H9 (cell line): ENCODE results near the gene ACADS. TPM values are rescaled to one million over a fixed set of nuclear protein-coding genes. Genes with fewer than 3 reads are reported as not detected.

ENCODE experiments used
- DNase-seq: peaks from one replicate; pipeline ENCODE4 v3.0.0-alpha.2; 2017
- H2AFZ ChIP-seq: one replicate; pipeline ENCODE4 v1.6.1; 2013; ENCODE audit warnings: mild to moderate bottlenecking, low read length, control low read depth, moderate library complexity
- H2AK5ac ChIP-seq: 2 replicates; pipeline ENCODE4 v1.6.1; 2013; ENCODE audit warnings: low read length, control low read depth, mixed read lengths; ENCODE audit not compliant: insufficient read length
- H2BK120ac ChIP-seq: one replicate; pipeline ENCODE4 v1.6.1; 2013; ENCODE audit warnings: low read depth, mild to moderate bottlenecking, low read length, control low read depth, inconsistent platforms; ENCODE audit not compliant: poor library complexity, severe bottlenecking
- H2BK12ac ChIP-seq: 2 replicates; pipeline ENCODE4 v1.6.1; 2013; ENCODE audit warnings: low read length, control low read depth, mixed read lengths, low read depth; ENCODE audit not compliant: insufficient read length
- H2BK15ac ChIP-seq: 2 replicates; pipeline ENCODE4 v1.6.1; 2013; ENCODE audit warnings: low read depth, low read length, control low read depth
- H2BK20ac ChIP-seq: one replicate; pipeline ENCODE4 v1.6.1; 2013; ENCODE audit warnings: low read depth, mild to moderate bottlenecking, low read length, control low read depth, inconsistent platforms; ENCODE audit not compliant: poor library complexity, severe bottlenecking
- H2BK5ac ChIP-seq: 2 replicates; pipeline ENCODE4 v1.6.1; 2013; ENCODE audit warnings: low read length, control low read depth, mixed read lengths; ENCODE audit not compliant: insufficient read length
- H3K14ac ChIP-seq: 2 replicates; pipeline ENCODE4 v1.6.1; 2013; ENCODE audit warnings: low read length, control low read depth; ENCODE audit not compliant: insufficient read depth
- H3K18ac ChIP-seq: 2 replicates; pipeline ENCODE4 v1.6.1; 2013; ENCODE audit warnings: low read depth, mild to moderate bottlenecking, mixed read lengths, low read length, control low read depth; ENCODE audit not compliant: insufficient read length
- H3K23ac ChIP-seq: 2 replicates; pipeline ENCODE4 v1.6.1; 2013; ENCODE audit warnings: low read length, control low read depth, mixed read lengths, low read depth; ENCODE audit not compliant: insufficient read length
- H3K23me2 ChIP-seq: 2 replicates; pipeline ENCODE4 v1.6.1; 2013; ENCODE audit warnings: low read depth, mild to moderate bottlenecking, mixed read lengths, low read length, control low read depth; ENCODE audit not compliant: insufficient read length, poor library complexity, severe bottlenecking
- H3K27ac ChIP-seq: 2 replicates; pipeline ENCODE4 v1.5.1; 2013; ENCODE audit warnings: low read length, control low read depth, mixed read lengths, low read depth; ENCODE audit not compliant: insufficient read length
- H3K27me3 ChIP-seq: 2 replicates; pipeline ENCODE4 v1.6.1; 2013; ENCODE audit warnings: low read length, control low read depth, inconsistent platforms; ENCODE audit not compliant: insufficient read depth
- H3K4ac ChIP-seq: 2 replicates; pipeline ENCODE4 v1.6.1; 2013; ENCODE audit warnings: low read depth, mild to moderate bottlenecking, control low read depth, inconsistent platforms, low read length, moderate library complexity
- H3K4me1 ChIP-seq: 2 replicates; pipeline ENCODE4 v1.6.1; 2013; ENCODE audit warnings: low read length, control low read depth, inconsistent platforms; ENCODE audit not compliant: insufficient read depth
- H3K4me2 ChIP-seq: 2 replicates; pipeline ENCODE4 v1.6.1; 2013; ENCODE audit warnings: low read length, control low read depth, mixed read lengths; ENCODE audit not compliant: insufficient read length, insufficient read depth
- H3K56ac ChIP-seq: 2 replicates; pipeline ENCODE4 v1.6.1; 2013; ENCODE audit warnings: low read depth, mild to moderate bottlenecking, mixed read lengths, low read length, control low read depth; ENCODE audit not compliant: insufficient read length
- H3K79me1 ChIP-seq: 2 replicates; pipeline ENCODE4 v1.6.1; 2013; ENCODE audit warnings: low read depth, mild to moderate bottlenecking, moderate library complexity, low read length, control low read depth, inconsistent platforms; ENCODE audit not compliant: insufficient read depth, poor library complexity, severe bottlenecking
- H3K79me2 ChIP-seq: 2 replicates; pipeline ENCODE4 v1.6.1; 2013; ENCODE audit warnings: low read length, control low read depth, inconsistent platforms; ENCODE audit not compliant: insufficient read depth
- H3K9ac ChIP-seq: 2 replicates; pipeline ENCODE4 v1.6.1; 2013; ENCODE audit warnings: low read length, control low read depth, mixed read lengths; ENCODE audit not compliant: insufficient read length; ENCODE audit errors: extremely low read depth
- H3K9me3 ChIP-seq: one replicate; pipeline ENCODE4 v1.6.1; 2013; ENCODE audit warnings: low read depth, low read length, inconsistent platforms; ENCODE audit not compliant: control insufficient read depth
- H3T11ph ChIP-seq: one replicate; pipeline ENCODE4 v1.6.1; 2013; ENCODE audit warnings: mild to moderate bottlenecking, low read length, control low read depth, inconsistent platforms
- H4K20me1 ChIP-seq: one replicate; pipeline ENCODE4 v1.6.1; 2013; ENCODE audit not compliant: control insufficient read depth, insufficient read length, insufficient read depth
- H4K5ac ChIP-seq: 2 replicates; pipeline ENCODE4 v1.6.1; 2013; ENCODE audit warnings: low read depth, mild to moderate bottlenecking, mixed read lengths, low read length, control low read depth; ENCODE audit not compliant: insufficient read length
- H4K8ac ChIP-seq: replicated peaks from 2 replicates; pipeline ENCODE4 v1.6.1; 2013; ENCODE audit warnings: low read length, control low read depth, mixed read lengths, low read depth; ENCODE audit not compliant: insufficient read length
- H4K91ac ChIP-seq: 2 replicates; pipeline ENCODE4 v1.6.1; 2013; ENCODE audit warnings: low read depth, mild to moderate bottlenecking, moderate library complexity, mixed read lengths, low read length, control low read depth; ENCODE audit not compliant: insufficient read length
- H3K27ac Mint-ChIP-seq, 3 experiments: 2 replicates in 2 of 3; 3 replicates in 1 of 3; pipeline ENCODE4 v1.8.0; 2020 to 2021; ENCODE audit warnings: mixed read lengths in 3 of 3, mild to moderate bottlenecking in 1 of 3, moderate library complexity in 1 of 3
- H3K27me3 Mint-ChIP-seq: 2 replicates; pipeline ENCODE4 v1.8.0; 2021; ENCODE audit warnings: low read depth, mild to moderate bottlenecking, moderate library complexity, mixed read lengths
- H3K36me3 Mint-ChIP-seq, 3 experiments: 2 replicates in 2 of 3; 3 replicates in 1 of 3; pipeline ENCODE4 v1.8.0; 2020 to 2021; ENCODE audit warnings: low read depth in 3 of 3, mixed read lengths in 3 of 3; ENCODE audit not compliant: insufficient read depth in 1 of 3
- H3K4me1 Mint-ChIP-seq, 2 experiments: 2 replicates each; pipeline ENCODE4 v1.8.0; 2020; ENCODE audit warnings: mixed read lengths in 2 of 2
- H3K4me3 Mint-ChIP-seq, 2 experiments: 2 replicates in 1 of 2; 3 replicates in 1 of 2; pipeline ENCODE4 v1.8.0; 2020 to 2021; ENCODE audit warnings: mild to moderate bottlenecking in 2 of 2, mixed read lengths in 2 of 2, moderate library complexity in 1 of 2
- H3K9me3 Mint-ChIP-seq, 2 experiments: 2 replicates in 1 of 2; 3 replicates in 1 of 2; pipeline ENCODE4 v1.8.0; 2020; ENCODE audit warnings: mild to moderate bottlenecking in 2 of 2, mixed read lengths in 2 of 2, moderate library complexity in 1 of 2
- CTCF ChIP-seq: fragments of 200-600 bp; sonication (generic); conservative IDR thresholded peaks from 3 replicates; pipeline ENCODE4 v1.8.0; 2021; ENCODE audit warnings: antibody characterized with exemption, mild to moderate bottlenecking
- WGBS: extraction: QIAGEN DNeasy Blood & Tissue Kit; methylation state at CpG from one replicate; pipeline ENCODE4 v1.1.7; 2013; ENCODE audit warnings: missing lambda C conversion rate, low lambda C conversion rate, mixed read lengths; ENCODE audit not compliant: insufficient read length; ENCODE audit errors: extremely low coverage; 5-methylcytosine and 5-hydroxymethylcytosine counted together
- total RNA-seq: library from RNA; stranded (reverse); gene quantifications from 2 replicates; pipeline ENCODE4 v1.2.1, GENCODE V29; 2021

ACADS gene
- total RNA-seq, 1 experiment from 2014 or later, result 8.3 TPM

- no peaks in the 10 kb centered on the region; the same call in 1 of the 2 replicates for H3K27me3 Mint-ChIP-seq
- peaks cover 7 to 16% (median 7%) of the 10 kb centered on the region in 3 experiments; a peak in 6 of 7 replicates for H3K36me3 Mint-ChIP-seq
- Histone ChIP-seq H3K9me3 (no peaks in the 10 kb centered on the region), H4K91ac (no peak overlapping the region), H2BK20ac (no peak overlapping the region), H3K79me1 (no peaks in the 10 kb centered on the region), H3K27ac (no peak overlapping the region), H4K8ac (no peak overlapping the region), H4K5ac (no peak overlapping the region), H3K79me2 (peaks cover 34% of the 10 kb centered on the region), H3T11ph (no peak overlapping the region), H2BK12ac (no peak overlapping the region), H3K14ac (no peak overlapping the region), H3K9ac (no peak overlapping the region), H3K4me1 (peaks cover 5% of the 10 kb centered on the region; the same call in 1 of the 2 replicates), H3K23ac (no peak overlapping the region), H3K56ac (no peak overlapping the region), H4K20me1 (no peaks in the 10 kb centered on the region), H3K18ac (no peak overlapping the region), H2AK5ac (no peak overlapping the region), H2BK5ac (no peak overlapping the region), H3K23me2 (peaks cover 14% of the 10 kb centered on the region), H3K4ac (no peak overlapping the region), H3K4me2 (peak overlapping the region; percentile 97), H2AFZ (no peak overlapping the region), H2BK120ac (no peak overlapping the region), H3K27me3 (no peaks in the 10 kb centered on the region), H2BK15ac (no peak overlapping the region)
- H3K9me3 Mint-ChIP-seq, result no peaks in the 10 kb centered on the region
- H3K4me3 Mint-ChIP-seq, result peak overlapping the region; percentile 89 to 96
- H3K4me1 Mint-ChIP-seq, result peaks cover 58 to 63% of the 10 kb centered on the region in 2 experiments
- no peak for TF ChIP-seq CTCF
- no peak for DNase-seq
- peak overlapping the region in 1 of 3 experiments; percentile 30; a peak in 2 of 7 replicates for H3K27ac Mint-ChIP-seq
- WGBS, result no CpG with 5 or more reads among the region's 6 CpGs
Observed at GRCh38 chr12:120689397-120690082, 36.1 kb upstream of the ACADS start.
